Testis (tissue), 2 donors: Measurements from ENCODE around the gene APOL5.

Experiments used
- POLR2A ChIP-seq: fragments of 450-650 bp; IDR thresholded peaks from one replicate; pipeline ENCODE4 v1.6.1; 2017; ENCODE audit warnings: antibody characterized with exemption, mild to moderate bottlenecking, moderate library complexity
- TF ChIP-seq, protein P1 (sequence below), 3 experiments: fragments of 450-650 bp in 2 of 3; fragments of 200-600 bp in 1 of 3; sonication (generic) in 1 of 3; IDR thresholded peaks; one replicate each; pipeline ENCODE4 v1.5.1; 2016 to 2019; ENCODE audit warnings: antibody characterized with exemption in 3 of 3, mild to moderate bottlenecking in 2 of 3, moderate library complexity in 1 of 3

DNA sequence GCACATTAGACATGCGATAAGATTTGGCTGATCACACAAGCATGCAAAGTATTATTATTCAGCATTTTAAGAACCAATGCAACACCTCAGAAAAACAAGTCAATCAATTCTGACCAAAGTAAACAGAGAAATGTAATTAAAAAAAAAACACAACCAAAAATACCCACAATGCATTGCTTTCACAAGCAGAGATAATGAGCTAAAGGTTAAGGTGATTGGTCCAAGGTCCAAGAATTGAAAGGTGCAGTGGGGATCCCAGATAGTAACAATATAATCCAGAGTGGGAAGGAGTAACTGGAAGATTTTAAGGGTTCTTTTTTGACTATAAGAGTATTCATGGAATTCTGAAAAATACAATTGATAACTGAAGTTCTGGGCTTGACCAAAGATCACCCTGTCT, 39.0 kb downstream of the APOL5 start:
- TF ChIP-seq, protein P1, sequence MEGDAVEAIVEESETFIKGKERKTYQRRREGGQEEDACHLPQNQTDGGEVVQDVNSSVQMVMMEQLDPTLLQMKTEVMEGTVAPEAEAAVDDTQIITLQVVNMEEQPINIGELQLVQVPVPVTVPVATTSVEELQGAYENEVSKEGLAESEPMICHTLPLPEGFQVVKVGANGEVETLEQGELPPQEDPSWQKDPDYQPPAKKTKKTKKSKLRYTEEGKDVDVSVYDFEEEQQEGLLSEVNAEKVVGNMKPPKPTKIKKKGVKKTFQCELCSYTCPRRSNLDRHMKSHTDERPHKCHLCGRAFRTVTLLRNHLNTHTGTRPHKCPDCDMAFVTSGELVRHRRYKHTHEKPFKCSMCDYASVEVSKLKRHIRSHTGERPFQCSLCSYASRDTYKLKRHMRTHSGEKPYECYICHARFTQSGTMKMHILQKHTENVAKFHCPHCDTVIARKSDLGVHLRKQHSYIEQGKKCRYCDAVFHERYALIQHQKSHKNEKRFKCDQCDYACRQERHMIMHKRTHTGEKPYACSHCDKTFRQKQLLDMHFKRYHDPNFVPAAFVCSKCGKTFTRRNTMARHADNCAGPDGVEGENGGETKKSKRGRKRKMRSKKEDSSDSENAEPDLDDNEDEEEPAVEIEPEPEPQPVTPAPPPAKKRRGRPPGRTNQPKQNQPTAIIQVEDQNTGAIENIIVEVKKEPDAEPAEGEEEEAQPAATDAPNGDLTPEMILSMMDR (IDR thresholded peaks at IDR 0.05): no peak
- no peak for TF ChIP-seq POLR2A
